ENCODE measurements around the gene PRDX5. TPM values are rescaled to one million over a fixed set of nuclear protein-coding genes. Genes with fewer than 3 reads are reported as not detected.

The PRDX5 gene
- total RNA-seq, 4 donors from 2014 or later = 174 to 263 (median 238) TPM

DNA sequence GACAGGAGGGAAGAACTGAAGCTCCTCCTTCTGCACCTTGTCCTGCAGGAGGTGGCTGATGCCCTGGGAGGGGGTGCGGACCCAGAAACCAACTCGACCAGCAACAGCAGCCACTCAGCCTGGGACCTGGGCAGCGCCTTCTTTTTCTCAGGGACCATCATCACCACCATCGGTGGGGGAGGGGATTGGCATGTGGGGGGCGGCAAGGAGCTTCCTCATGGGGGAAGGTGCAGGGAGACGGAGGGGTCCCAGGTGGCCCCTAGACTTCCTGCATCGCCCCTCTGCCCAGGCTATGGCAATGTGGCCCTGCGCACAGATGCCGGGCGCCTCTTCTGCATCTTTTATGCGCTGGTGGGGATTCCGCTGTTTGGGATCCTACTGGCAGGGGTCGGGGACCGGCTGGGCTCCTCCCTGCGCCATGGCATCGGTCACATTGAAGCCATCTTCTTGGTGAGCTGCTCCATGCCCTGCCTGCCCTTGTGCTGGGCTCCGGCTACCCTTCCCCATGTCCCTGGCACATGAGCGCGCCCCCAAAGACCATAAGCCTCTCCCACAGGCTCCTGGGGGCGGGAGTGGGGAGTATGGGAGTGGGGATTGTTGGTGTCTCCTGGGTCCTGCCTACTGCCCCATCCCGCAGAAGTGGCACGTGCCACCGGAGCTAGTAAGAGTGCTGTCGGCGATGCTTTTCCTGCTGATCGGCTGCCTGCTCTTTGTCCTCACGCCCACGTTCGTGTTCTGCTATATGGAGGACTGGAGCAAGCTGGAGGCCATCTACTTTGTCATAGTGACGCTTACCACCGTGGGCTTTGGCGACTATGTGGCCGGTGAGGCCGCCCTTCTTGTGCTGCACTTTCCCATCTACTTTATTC, 20.9 kb upstream of the PRDX5 start:
- TF ChIP-seq, protein P1, sequence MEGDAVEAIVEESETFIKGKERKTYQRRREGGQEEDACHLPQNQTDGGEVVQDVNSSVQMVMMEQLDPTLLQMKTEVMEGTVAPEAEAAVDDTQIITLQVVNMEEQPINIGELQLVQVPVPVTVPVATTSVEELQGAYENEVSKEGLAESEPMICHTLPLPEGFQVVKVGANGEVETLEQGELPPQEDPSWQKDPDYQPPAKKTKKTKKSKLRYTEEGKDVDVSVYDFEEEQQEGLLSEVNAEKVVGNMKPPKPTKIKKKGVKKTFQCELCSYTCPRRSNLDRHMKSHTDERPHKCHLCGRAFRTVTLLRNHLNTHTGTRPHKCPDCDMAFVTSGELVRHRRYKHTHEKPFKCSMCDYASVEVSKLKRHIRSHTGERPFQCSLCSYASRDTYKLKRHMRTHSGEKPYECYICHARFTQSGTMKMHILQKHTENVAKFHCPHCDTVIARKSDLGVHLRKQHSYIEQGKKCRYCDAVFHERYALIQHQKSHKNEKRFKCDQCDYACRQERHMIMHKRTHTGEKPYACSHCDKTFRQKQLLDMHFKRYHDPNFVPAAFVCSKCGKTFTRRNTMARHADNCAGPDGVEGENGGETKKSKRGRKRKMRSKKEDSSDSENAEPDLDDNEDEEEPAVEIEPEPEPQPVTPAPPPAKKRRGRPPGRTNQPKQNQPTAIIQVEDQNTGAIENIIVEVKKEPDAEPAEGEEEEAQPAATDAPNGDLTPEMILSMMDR (IDR thresholded peaks at IDR 0.05) = no peak
- no peak for ATAC-seq (ENCODE audit: low FRiP score)
- DNase-seq (ENCODE audit: low spot score) = no peak

DNA sequence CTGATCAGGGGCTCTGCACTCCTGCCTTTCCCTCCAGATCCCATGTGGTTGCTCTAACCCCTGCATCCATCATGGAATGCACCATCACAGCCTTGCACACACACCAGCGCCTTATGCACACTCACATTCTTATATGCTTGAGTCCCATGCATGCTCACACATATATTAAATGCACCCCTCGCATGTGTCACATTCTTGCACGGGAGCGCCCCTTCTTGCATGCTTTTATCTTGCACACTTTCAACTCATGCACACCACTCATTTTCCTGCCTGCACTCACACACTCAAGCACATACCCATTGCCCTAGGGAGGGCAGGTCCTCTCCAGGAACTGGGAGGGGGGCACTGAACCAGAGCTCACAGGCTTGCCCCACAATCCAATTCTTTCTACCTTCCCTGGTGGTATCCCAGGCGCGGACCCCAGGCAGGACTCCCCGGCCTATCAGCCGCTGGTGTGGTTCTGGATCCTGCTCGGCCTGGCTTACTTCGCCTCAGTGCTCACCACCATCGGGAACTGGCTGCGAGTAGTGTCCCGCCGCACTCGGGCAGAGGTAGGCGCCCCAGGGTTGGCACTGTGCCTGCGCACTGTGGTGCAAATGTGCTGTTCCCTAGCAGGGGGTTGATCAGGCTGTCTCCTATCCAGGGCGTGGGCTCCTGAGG, 20.1 kb upstream of the PRDX5 start:
- no peak for DNase-seq (ENCODE audit: low spot score)
- ATAC-seq (ENCODE audit: low FRiP score) = no peak
- TF ChIP-seq, protein P1 (IDR thresholded peaks at IDR 0.05) = no peak

DNA sequence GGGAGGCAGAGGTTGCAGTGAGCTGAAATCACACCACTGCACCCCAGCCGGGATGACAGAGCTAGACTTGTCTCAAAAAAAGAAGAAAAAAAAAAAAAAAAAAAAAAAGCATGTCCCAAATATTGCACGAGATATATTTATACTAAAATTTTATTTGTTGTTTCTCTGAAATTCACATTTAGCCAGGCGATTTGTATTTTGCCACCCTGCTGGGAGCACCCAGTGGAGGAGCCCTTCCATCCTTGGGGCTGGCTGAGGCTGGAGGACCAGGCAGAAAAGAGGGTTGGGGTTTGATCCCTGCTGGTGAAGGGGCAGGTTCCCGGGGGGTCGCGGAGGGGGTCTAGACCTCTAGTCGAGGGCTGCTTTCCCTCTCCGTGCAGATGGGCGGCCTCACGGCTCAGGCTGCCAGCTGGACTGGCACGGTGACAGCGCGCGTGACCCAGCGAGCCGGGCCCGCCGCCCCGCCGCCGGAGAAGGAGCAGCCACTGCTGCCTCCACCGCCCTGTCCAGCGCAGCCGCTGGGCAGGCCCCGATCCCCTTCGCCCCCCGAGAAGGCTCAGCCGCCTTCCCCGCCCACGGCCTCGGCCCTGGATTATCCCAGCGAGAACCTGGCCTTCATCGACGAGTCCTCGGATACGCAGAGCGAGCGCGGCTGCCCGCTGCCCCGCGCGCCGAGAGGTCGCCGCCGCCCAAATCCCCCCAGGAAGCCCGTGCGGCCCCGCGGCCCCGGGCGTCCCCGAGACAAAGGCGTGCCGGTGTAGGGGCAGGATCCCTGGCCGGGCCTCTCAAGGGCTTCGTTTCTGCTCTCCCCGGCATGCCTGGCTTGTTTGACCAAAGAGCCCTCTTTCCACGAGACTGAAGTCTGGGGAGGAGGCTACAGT, 18.7 kb upstream of the PRDX5 start:
- DNase-seq (ENCODE audit: low spot score) = no peak
- peak; percentile 11 for ATAC-seq (ENCODE audit: low FRiP score)
- TF ChIP-seq, protein P1 (IDR thresholded peaks at IDR 0.05) = no peak

DNA sequence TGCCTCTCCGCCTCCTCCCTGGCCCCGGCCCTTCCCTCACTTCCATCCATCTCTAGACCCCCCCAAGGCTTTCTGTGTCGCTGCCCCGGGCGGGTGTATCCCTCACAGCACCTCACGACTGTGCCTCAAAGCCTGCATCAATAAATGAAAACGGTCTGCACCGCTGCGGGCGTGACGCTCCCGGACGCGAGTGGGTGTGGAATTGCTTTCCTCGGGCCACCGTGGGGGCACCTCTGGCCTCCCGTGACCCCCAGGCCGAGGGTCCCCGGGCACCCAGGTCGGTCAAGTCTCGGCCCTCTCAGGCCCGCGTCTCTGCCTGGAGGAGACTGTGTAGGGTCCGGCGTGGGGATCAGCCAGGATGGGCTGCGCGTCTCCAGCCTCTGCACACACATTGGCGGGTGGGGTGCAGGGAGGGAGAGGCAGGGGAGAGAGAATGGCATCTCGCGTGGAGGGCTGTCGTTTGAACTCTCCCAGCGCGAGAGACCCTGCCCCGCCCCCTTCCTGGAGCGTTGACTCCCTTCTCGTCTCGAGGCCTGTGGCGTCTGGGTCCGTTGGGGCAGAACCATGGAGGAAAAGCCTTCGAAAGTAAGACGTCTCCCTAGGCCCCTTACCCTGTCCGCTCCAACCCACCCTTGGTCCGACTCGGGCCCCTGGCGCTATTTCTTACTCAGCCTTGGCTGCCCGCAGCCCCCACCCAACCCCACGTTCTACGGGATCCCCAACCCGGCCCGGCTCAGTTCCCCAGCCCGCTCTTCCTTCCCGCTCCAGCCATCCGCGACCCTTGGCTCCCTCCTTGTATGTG, 17.9 kb upstream of the PRDX5 start, which contains the start of gene CATSPERZ:
Gene CATSPERZ (plus strand): TSS at position 512 of the 802 bp plus-strand sequence. CDS start 53 bp downstream, at position 565.
- DNase-seq (ENCODE audit: low spot score) (no peak), ATAC-seq (ENCODE audit: low FRiP score) (no peak)
- TF ChIP-seq, protein P1 (IDR thresholded peaks at IDR 0.05) = no peak

DNA sequence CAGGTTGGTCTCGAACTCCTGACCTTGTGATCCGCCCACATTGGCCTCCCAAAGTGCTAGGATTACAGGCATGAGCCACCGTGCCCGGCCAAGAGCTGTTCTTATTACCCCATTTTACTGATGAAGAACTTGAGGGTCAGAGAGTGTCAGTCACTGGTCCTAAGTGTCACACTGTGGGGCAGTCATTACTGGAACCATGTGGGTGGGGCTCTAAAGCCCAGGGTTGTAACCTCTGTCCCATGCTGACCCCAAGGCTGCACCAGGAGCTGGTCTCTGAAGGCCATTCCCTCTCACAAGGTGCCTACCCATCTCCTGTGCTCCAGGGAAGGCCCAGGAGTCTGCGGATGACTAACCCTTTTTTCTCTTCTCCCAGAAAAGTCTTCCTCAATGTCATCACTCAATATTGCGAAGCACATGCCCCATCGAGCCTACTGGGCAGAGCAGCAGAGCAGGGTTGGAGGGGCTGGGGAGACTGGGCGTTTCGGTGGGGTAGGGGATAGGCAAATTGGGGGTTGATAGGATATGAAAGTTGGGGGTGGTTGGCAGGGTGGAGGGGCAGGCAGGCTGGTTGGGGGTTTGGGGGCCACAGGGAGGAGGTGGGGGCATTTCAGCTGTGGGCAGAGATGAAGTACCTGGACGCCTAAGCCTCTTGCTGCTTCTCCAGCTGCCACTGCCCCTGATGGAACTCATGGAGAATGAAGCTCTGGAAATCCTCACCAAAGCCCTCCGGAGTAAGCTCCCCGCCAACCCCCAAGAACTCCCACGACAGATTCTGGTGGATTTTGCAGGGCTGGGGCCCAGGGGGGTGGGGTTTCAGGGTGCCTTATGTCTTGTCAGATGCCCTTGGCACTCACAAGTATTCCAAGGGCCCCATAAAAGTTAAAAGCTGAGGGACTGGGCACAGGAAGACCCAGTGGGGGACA, 14.6 kb upstream of the PRDX5 start:
- TF ChIP-seq, protein P1 (IDR thresholded peaks at IDR 0.05) = no peak
- no peak for ATAC-seq (ENCODE audit: low FRiP score)
- no peak for DNase-seq (ENCODE audit: low spot score)
